ENCODE data around the gene FBXO9. TPM values are rescaled to one million over a fixed set of nuclear protein-coding genes. Genes with fewer than 3 reads are reported as not detected.

Gene FBXO9
- total RNA-seq, 4 donors from 2014 or later: 58.5 to 95.5 (median 73.1) TPM

DNA sequence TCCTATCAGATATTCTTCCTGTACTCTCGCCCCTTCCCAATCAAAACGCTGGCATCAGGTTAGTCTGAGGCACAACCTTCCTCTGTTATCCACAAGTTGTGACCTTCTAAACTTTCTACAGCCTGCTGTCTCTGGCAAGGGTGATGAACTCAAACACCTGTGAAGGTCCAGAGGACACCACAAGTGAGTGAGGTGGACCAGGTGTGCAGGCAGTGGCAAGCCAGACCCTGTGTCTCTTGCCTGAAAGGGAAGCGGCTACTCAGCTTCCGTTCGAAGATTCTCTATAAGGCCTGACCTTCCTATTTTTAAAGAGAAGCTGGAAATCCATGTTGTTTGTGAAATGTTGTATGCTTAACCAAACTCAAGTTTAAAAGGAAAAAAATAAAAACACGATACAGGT is 46.7 kb downstream of the FBXO9 start:
- TF ChIP-seq CTCF (IDR thresholded peaks at IDR 0.05) (no peak), POLR2A (IDR thresholded peaks at IDR 0.05; ENCODE audit: low read depth) (no peak), POLR2AphosphoS5 (IDR thresholded peaks at IDR 0.05) (no peak), EP300 (IDR thresholded peaks at IDR 0.05) (no peak)
- no peak overlapping the region for H3K4me3 ChIP-seq
- peak overlapping the region in 1 of 4 donors; percentile 49 for H3K27ac ChIP-seq (replicated peaks in 1 of 4)
- peaks cover 0 to 9% (median 2%) of the 10 kb centered on the region in 4 donors for H3K9me3 ChIP-seq
- 76% methylated on average over 6 of the region's 6 CpGs for WGBS
- H3K27me3 ChIP-seq: no peaks in the 10 kb centered on the region
- peaks cover 0 to 41% (median 37%) of the 10 kb centered on the region in 4 donors for H3K4me1 ChIP-seq
- no peak for DNase-seq (ENCODE audit: extremely low spot score)
- intact Hi-C loops (cut with DNase I): no loop called here
- no peaks in the 10 kb centered on the region for H3K36me3 ChIP-seq

DNA sequence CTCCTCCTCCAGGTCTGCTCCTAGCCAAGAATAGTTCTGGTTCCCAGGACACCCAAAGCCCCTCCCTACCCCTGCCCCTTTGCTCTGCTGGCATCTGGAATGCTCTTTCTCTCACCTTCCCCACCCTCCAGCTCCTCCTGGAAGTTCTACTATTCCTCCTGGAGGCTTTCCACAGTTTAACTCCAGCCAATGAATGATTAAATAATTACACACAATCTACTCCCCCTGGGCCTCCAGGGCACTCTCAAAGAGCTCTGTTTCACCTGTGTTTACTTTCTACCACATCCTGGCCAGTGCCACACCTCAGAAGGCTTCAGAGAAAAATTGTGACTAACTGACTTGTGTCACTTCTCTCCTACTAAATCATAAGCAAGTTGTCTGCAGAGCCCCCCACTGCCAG is 47.2 kb downstream of the FBXO9 start:
- Histone ChIP-seq H3K9me3 (peaks cover 0 to 9% (median 2%) of the 10 kb centered on the region in 4 donors), H3K27ac (replicated peaks in 1 of 4) (peak overlapping the region; percentile 8 to 62 (median 52)), H3K36me3 (no peaks in the 10 kb centered on the region), H3K27me3 (no peaks in the 10 kb centered on the region), H3K4me1 (peaks cover 0 to 39% (median 34%) of the 10 kb centered on the region in 4 donors), H3K4me3 (no peak overlapping the region)
- DNase-seq (ENCODE audit: extremely low spot score): no peak
- no peak for TF ChIP-seq CTCF (IDR thresholded peaks at IDR 0.05)
- intact Hi-C loops (cut with DNase I): no loop called here

- Histone ChIP-seq H3K4me3 (no peak overlapping the region), H3K27ac (replicated peaks in 1 of 4) (peak overlapping the region; percentile 8 to 62 (median 52)), H3K36me3 (no peaks in the 10 kb centered on the region), H3K9me3 (peaks cover 0 to 9% (median 2%) of the 10 kb centered on the region in 4 donors), H3K27me3 (no peaks in the 10 kb centered on the region), H3K4me1 (peaks cover 0 to 39% (median 32%) of the 10 kb centered on the region in 4 donors)
- 33% methylated on average over 1 of the region's 1 CpG for WGBS
- no peak for DNase-seq (ENCODE audit: extremely low spot score)
- TF ChIP-seq POLR2A (IDR thresholded peaks at IDR 0.05; ENCODE audit: low read depth) (no peak), POLR2AphosphoS5 (IDR thresholded peaks at IDR 0.05) (no peak), CTCF (IDR thresholded peaks at IDR 0.05) (no peak), EP300 (IDR thresholded peaks at IDR 0.05) (no peak)
- intact Hi-C loops (cut with DNase I): no loop called here
Observed at GRCh38 chr6:53112871-53113270, 47.7 kb downstream of the FBXO9 start.

DNA sequence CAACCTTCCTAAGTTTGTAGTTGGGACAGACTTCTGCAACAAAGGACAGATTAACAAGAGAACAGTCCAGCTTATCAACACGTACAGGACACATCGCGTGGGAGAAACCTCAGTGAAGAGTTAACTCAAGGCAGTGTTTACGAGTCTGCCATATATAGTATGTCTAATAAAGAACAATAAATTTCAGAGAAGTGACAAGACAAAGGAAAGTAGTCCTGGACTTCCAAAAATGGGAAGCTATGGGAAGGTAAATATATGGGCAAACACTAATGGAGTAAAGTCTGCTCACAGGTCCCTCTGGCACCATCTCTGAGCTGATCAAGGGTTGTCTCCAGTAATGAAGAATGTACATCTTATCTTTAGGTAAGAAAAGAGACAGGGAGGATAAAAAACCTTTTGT is 48.5 kb downstream of the FBXO9 start:
- peaks cover 0 to 40% (median 31%) of the 10 kb centered on the region in 4 donors for H3K4me1 ChIP-seq
- H3K36me3 ChIP-seq: no peaks in the 10 kb centered on the region
- H3K9me3 ChIP-seq: peaks cover 0 to 9% (median 2%) of the 10 kb centered on the region in 4 donors
- no peak overlapping the region for H3K4me3 ChIP-seq
- 41% methylated on average over 4 of the region's 4 CpGs for WGBS
- no peaks in the 10 kb centered on the region for H3K27me3 ChIP-seq
- H3K27ac ChIP-seq (replicated peaks in 1 of 4): peak overlapping the region; percentile 8 to 62 (median 52)
- intact Hi-C loops (cut with DNase I): no loop called here
- DNase-seq (ENCODE audit: extremely low spot score): no peak
- TF ChIP-seq EP300 (IDR thresholded peaks at IDR 0.05): no peak
- no peak for TF ChIP-seq CTCF (IDR thresholded peaks at IDR 0.05)
- TF ChIP-seq POLR2A (IDR thresholded peaks at IDR 0.05; ENCODE audit: low read depth): no peak
- no peak for TF ChIP-seq POLR2AphosphoS5 (IDR thresholded peaks at IDR 0.05)

DNA sequence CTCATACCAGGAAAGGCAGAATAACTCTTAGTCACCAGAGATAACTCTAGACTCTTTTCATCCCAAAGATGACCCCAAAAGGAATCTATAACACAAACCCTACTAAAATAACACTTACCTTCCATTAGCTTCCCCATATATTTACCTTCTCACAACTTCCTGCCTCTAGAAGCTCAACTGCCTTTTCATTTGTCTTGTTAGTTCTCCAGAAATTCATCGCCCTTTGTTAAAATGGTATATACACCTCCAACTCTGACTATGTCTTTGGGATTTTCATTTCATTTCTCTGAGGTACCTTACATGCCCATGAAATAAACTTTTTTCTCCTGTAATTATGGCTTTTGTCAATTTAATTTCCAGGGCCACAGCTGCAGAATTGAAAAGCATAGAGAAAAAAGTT is 49.9 kb downstream of the FBXO9 start:
- Histone ChIP-seq H3K9me3 (peaks cover 0 to 9% (median 2%) of the 10 kb centered on the region in 4 donors), H3K4me1 (peaks cover 0 to 49% (median 42%) of the 10 kb centered on the region in 4 donors), H3K4me3 (no peak overlapping the region), H3K36me3 (no peaks in the 10 kb centered on the region), H3K27me3 (no peaks in the 10 kb centered on the region), H3K27ac (replicated peaks in 1 of 4) (no peak overlapping the region)
- TF ChIP-seq CTCF (IDR thresholded peaks at IDR 0.05) (no peak), POLR2A (IDR thresholded peaks at IDR 0.05; ENCODE audit: low read depth) (no peak), POLR2AphosphoS5 (IDR thresholded peaks at IDR 0.05) (no peak), EP300 (IDR thresholded peaks at IDR 0.05) (no peak)
- WGBS: 96% methylated on average over 1 of the region's 1 CpG
- intact Hi-C loops (cut with DNase I): no loop called here
- no peak for DNase-seq (ENCODE audit: extremely low spot score)
